ENCODE data around the gene CHMP2A. TPM values are rescaled to one million over a fixed set of nuclear protein-coding genes. Genes with fewer than 3 reads are reported as not detected.

Gene CHMP2A
- total and polyA plus RNA-seq, 2 donors (not counting 1 experiment from before 2014, with no cell fraction given), result 62.5 to 97.5 TPM

- H3K36me3 ChIP-seq (replicated peaks in 1 of 2; ENCODE audit: control extremely low read depth in 1 of 2, control insufficient read depth in 1 of 2, extremely low read depth in 1 of 2, insufficient read depth in 2 of 2, low read length in 1 of 2), result peaks cover 4 to 12% of the 10 kb centered on the region in 2 experiments
- Mint-ChIP-seq H3K27ac (peak overlapping the region; percentile 98), H3K4me1 (peaks cover 78% of the 10 kb centered on the region), H3K4me3 (peak overlapping the region; percentile 96), H3K9me3 (ENCODE audit: insufficient read depth) (no peaks in the 10 kb centered on the region), H3K27me3 (no peaks in the 10 kb centered on the region)
- H3K79me2 ChIP-seq (ENCODE audit: control insufficient read depth, insufficient read depth, low read length), result peaks cover 33% of the 10 kb centered on the region
- H3K27me3 ChIP-seq (replicated peaks in 1 of 4; ENCODE audit: control extremely low read depth in 1 of 4, control insufficient read depth in 3 of 4, insufficient read depth in 4 of 4, low read length in 3 of 4), result no peaks in the 10 kb centered on the region
- H3K4me3 ChIP-seq (ENCODE audit: control extremely low read depth in 1 of 5, extremely low read depth in 1 of 5, insufficient read depth in 1 of 5, low read depth in 2 of 5, low read length in 4 of 5), result peak overlapping the region; percentile 57 to 95 (median 85)
- peaks cover 41 to 62% of the 10 kb centered on the region in 2 donors for H3K4me1 ChIP-seq (ENCODE audit: control insufficient read depth in 2 of 2, insufficient read depth in 2 of 2, low read length in 2 of 2)
- DNase-seq (peak; percentile 76), ATAC-seq (ENCODE audit: low read depth) (peak; percentile 2)
- intact Hi-C loops (cut with micrococcal nuclease), result loop anchor here (1.0 kb wide), 2 partner anchors 14 to 15 kb away; partner anchors contain the start of genes MZF1 and TRIM28
- H3K4me2 ChIP-seq (replicated peaks; ENCODE audit: low read depth, low read length, poor library complexity, severe bottlenecking), result peak overlapping the region; percentile 97
- H4K20me1 ChIP-seq (ENCODE audit: control insufficient read depth, insufficient read depth, low read length, poor library complexity, severe bottlenecking), result peaks cover 16% of the 10 kb centered on the region
- under 1% methylated on average over 29 of the region's 33 CpGs for WGBS (ENCODE audit: insufficient coverage)
- peaks cover 0 to 9% (median 0%) of the 10 kb centered on the region in 3 donors for H3K9me3 ChIP-seq (ENCODE audit: control extremely low read depth in 1 of 3, control insufficient read depth in 2 of 3, insufficient read depth in 1 of 3, low read length in 2 of 3)
- POLR2A ChIA-PET, result interaction anchor here (0.6 to 3.5 kb wide), 4 partner anchors 13 to 409 kb away, joined by 3 to 23 read pairs (median 8); partner anchors contain the start of genes MZF1, ZBTB45 and ZNF329
- peak overlapping the region; percentile 89 for H2AFZ ChIP-seq (ENCODE audit: insufficient read depth, low read depth, low read length, poor library complexity, severe bottlenecking)
- CTCF ChIA-PET, result interaction anchor here (0.7 to 1.5 kb wide), 2 partner anchors 12 to 40 kb away, joined by 3 to 8 read pairs; partner anchors contain the start of gene ZBTB45
- TF ChIP-seq CTCF (IDR thresholded peaks at IDR 0.05) (no peak), EZH2 (IDR thresholded peaks at IDR 0.05; ENCODE audit: borderline replicate concordance, insufficient read depth, low read depth, low read length, poor library complexity, severe bottlenecking) (no peak)
- H3K27ac ChIP-seq (ENCODE audit: low read length in 2 of 2), result peak overlapping the region; percentile 74 to 98
- peak overlapping the region; percentile 90 for H3K9ac ChIP-seq (ENCODE audit: low read length)
Observed at GRCh38 chr19:58559275-58560006, 4.5 kb upstream of the CHMP2A start.

Measured in B cell (primary cell).